Measurements from ENCODE around the gene MAVS. TPM values are rescaled to one million over a fixed set of nuclear protein-coding genes. Genes with fewer than 3 reads are reported as not detected.

The MAVS gene
- total RNA-seq, 1 experiment from 2014 or later = 24.2 TPM

DNA sequence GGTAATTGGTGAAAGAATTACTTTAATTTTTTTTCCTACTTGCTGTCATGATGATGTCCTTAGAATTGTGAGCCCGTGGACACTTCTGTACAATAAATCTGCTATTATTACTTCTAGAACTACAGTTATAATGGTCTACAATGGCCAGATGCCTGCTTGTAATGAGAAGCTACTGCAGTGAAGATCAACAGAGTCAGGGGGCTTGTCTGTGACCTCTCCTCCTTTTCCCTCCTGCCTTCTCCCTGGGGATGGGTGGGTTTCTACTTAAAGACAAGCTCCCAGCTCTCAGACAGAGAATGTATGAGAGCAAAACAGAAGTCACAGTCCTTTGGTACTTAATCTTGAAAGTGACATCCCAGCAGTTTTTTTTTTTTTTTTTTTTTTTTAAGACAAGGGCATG, 29.4 kb downstream of the MAVS start:
- no peak for TF ChIP-seq CTCF (conservative IDR thresholded peaks at IDR 0.05)
- H3T11ph ChIP-seq (ENCODE audit: low read length) = no peak overlapping the region
- no peaks in the 10 kb centered on the region for H3K9me3 Mint-ChIP-seq

More for the DNA sequence above, 29.4 kb downstream of the MAVS start:
- no CpG with 5 or more reads among the region's 1 CpG for WGBS (ENCODE audit: extremely low coverage, insufficient read length, low lambda C conversion rate)
- Histone ChIP-seq H3K56ac (ENCODE audit: insufficient read length, low read depth, low read length) (no peak overlapping the region), H3K9me3 (ENCODE audit: control insufficient read depth, low read depth, low read length) (no peaks in the 10 kb centered on the region), H2BK5ac (ENCODE audit: insufficient read length, low read length) (no peak overlapping the region), H4K8ac (replicated peaks; ENCODE audit: insufficient read length, low read depth, low read length) (no peak overlapping the region), H2BK15ac (ENCODE audit: low read depth, low read length) (no peak overlapping the region), H3K4me2 (ENCODE audit: insufficient read depth, insufficient read length, low read length) (no peak overlapping the region), H3K23ac (ENCODE audit: insufficient read length, low read depth, low read length) (no peak overlapping the region), H2BK20ac (ENCODE audit: low read depth, low read length, poor library complexity, severe bottlenecking) (no peak overlapping the region), H3K4ac (ENCODE audit: low read depth, low read length) (no peak overlapping the region), H2BK12ac (ENCODE audit: insufficient read length, low read depth, low read length) (no peak overlapping the region), H3K79me2 (ENCODE audit: insufficient read depth, low read length) (no peaks in the 10 kb centered on the region), H3K4me1 (ENCODE audit: insufficient read depth, low read length) (no peaks in the 10 kb centered on the region; the same call in 1 of the 2 replicates), H3K23me2 (ENCODE audit: insufficient read length, low read depth, low read length, poor library complexity, severe bottlenecking) (no peaks in the 10 kb centered on the region), H3K14ac (ENCODE audit: insufficient read depth, low read length) (no peak overlapping the region), H2AFZ (ENCODE audit: low read length) (no peak overlapping the region), H2BK120ac (ENCODE audit: low read depth, low read length, poor library complexity, severe bottlenecking) (no peak overlapping the region), H3K27ac (ENCODE audit: insufficient read length, low read depth, low read length) (no peak overlapping the region), H2AK5ac (ENCODE audit: insufficient read length, low read length) (no peak overlapping the region), H3K79me1 (ENCODE audit: insufficient read depth, low read depth, low read length, poor library complexity, severe bottlenecking) (no peaks in the 10 kb centered on the region), H3K27me3 (ENCODE audit: insufficient read depth, low read length) (no peaks in the 10 kb centered on the region), H3K9ac (ENCODE audit: extremely low read depth, insufficient read length, low read length) (no peak overlapping the region), H3K18ac (ENCODE audit: insufficient read length, low read depth, low read length) (no peak overlapping the region), H4K5ac (ENCODE audit: insufficient read length, low read depth, low read length) (no peak overlapping the region), H4K20me1 (ENCODE audit: control insufficient read depth, insufficient read depth, insufficient read length) (no peaks in the 10 kb centered on the region), H4K91ac (ENCODE audit: insufficient read length, low read depth, low read length) (no peak overlapping the region)
- no peak overlapping the region for H3K4me3 Mint-ChIP-seq
- H3K27ac Mint-ChIP-seq = no peak overlapping the region
- no peak for DNase-seq
- H3K4me1 Mint-ChIP-seq = peaks cover 5% of the 10 kb centered on the region in 2 experiments; a peak in 3 of 4 replicates
- H3K36me3 Mint-ChIP-seq (ENCODE audit: insufficient read depth in 1 of 3, low read depth in 3 of 3) = peaks cover 3 to 22% (median 20%) of the 10 kb centered on the region in 3 experiments; a peak in 6 of 7 replicates
- H3K27me3 Mint-ChIP-seq (ENCODE audit: low read depth) = peaks cover 1% of the 10 kb centered on the region; the same call in 1 of the 2 replicates
